ENCODE results near the gene GASK1A.

DNA sequence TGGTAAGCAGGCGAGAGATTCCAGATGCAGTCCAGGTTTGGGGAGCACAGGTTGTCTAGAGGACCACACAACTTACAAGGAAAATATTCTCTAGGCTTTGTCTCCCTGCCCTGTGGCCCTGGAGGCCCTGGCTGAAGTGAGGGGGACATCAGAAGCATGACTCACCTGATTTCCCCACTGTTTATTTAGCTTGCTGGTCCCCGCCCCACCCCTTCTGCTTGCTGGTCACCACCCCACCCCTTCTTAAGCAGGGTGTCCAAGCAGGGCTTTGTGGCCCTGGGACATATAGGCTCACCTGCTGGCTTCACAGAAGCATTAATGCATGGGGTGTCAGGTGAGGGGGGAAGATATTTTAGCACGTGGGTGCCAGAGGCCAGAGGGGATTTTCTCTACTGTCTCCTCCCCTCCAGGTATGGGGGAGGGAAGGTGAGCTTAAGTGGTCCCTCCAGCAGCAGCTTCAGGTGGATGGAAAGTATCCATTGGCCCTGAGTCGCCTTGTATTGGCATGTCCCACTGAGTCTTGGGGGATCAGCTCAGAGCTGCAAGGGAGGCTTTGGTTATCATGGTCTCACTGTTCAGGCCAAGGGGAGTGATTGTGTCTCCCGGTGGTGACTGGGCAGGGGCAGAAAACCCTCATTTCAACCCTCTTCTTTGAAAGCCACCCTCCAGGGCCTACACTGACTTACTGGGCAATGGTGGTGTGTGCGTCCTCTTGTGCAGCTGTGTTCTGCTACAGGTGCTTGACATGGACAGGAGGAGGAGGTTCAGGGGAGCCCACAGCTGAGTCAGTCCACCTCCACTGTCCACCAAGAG lies 49.8 kb downstream of the GASK1A start:
- TF ChIP-seq, protein P1, sequence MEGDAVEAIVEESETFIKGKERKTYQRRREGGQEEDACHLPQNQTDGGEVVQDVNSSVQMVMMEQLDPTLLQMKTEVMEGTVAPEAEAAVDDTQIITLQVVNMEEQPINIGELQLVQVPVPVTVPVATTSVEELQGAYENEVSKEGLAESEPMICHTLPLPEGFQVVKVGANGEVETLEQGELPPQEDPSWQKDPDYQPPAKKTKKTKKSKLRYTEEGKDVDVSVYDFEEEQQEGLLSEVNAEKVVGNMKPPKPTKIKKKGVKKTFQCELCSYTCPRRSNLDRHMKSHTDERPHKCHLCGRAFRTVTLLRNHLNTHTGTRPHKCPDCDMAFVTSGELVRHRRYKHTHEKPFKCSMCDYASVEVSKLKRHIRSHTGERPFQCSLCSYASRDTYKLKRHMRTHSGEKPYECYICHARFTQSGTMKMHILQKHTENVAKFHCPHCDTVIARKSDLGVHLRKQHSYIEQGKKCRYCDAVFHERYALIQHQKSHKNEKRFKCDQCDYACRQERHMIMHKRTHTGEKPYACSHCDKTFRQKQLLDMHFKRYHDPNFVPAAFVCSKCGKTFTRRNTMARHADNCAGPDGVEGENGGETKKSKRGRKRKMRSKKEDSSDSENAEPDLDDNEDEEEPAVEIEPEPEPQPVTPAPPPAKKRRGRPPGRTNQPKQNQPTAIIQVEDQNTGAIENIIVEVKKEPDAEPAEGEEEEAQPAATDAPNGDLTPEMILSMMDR (IDR thresholded peaks at IDR 0.05; ENCODE audit: low read depth, low read length) = no peak
- TF ChIP-seq EZH2phosphoT487 (IDR thresholded peaks at IDR 0.05; ENCODE audit: low read depth) = no peak

All from OCI-LY3 (cell line).